Loucy (cell line): Measurements from ENCODE around the gene EME1.
A peak's percentile ranks its signal among the peaks of the same experiment; 100 is the strongest.

Source experiments
- H2AFZ ChIP-seq: fragments of 200-600 bp; sonication (generic); 2 replicates; pipeline ENCODE4 v1.6.0; 2016; ENCODE audit warnings: antibody characterized with exemption, mild to moderate bottlenecking, low read length, moderate library complexity
- H3F3A ChIP-seq: fragments of 200-600 bp; 2 replicates; pipeline ENCODE4 v1.6.0; 2016; ENCODE audit warnings: antibody characterized with exemption, low read depth, mild to moderate bottlenecking
- H3K27me3 ChIP-seq: fragments of 200-600 bp; sonication (generic); 2 replicates; pipeline ENCODE4 v1.6.1; 2014; ENCODE audit warnings: low read length, mild to moderate bottlenecking; ENCODE audit not compliant: insufficient read depth, poor library complexity, severe bottlenecking
- H3K36me3 ChIP-seq: fragments of 200-600 bp; sonication (generic); 2 replicates; pipeline ENCODE4 v1.6.1; 2016; ENCODE audit warnings: low read length; ENCODE audit not compliant: insufficient read depth
- H3K4me1 ChIP-seq: fragments of 200-600 bp; sonication (generic); 2 replicates; pipeline ENCODE4 v1.5.1; 2014; ENCODE audit warnings: low read length, mild to moderate bottlenecking; ENCODE audit not compliant: insufficient read depth, poor library complexity, severe bottlenecking
- H3K4me2 ChIP-seq: fragments of 200-600 bp; sonication (generic); 2 replicates; pipeline ENCODE4 v1.6.0; 2014; ENCODE audit warnings: antibody characterized with exemption, low read length, low read depth, mild to moderate bottlenecking; ENCODE audit not compliant: poor library complexity, severe bottlenecking
- H3K4me3 ChIP-seq: fragments of 200-600 bp; sonication (generic); 2 replicates; pipeline ENCODE4 v1.5.1; 2014; ENCODE audit warnings: low read length, mild to moderate bottlenecking, mixed read lengths; ENCODE audit not compliant: poor library complexity, severe bottlenecking
- H3K79me2 ChIP-seq: fragments of 200-600 bp; sonication (generic); 2 replicates; pipeline ENCODE4 v1.6.1; 2014; ENCODE audit warnings: low read length; ENCODE audit not compliant: insufficient read depth
- H3K9ac ChIP-seq: fragments of 200-600 bp; sonication (generic); 2 replicates; pipeline ENCODE4 v1.6.0; 2014; ENCODE audit warnings: mild to moderate bottlenecking, low read depth, low read length, moderate library complexity; ENCODE audit not compliant: poor library complexity, severe bottlenecking
- H3K9me2 ChIP-seq: fragments of 200-600 bp; sonication (generic); replicated peaks from 2 replicates; pipeline ENCODE4 v1.6.1; 2016; ENCODE audit warnings: low read depth, low read length, mixed read lengths
- H3K9me3 ChIP-seq: fragments of 200-600 bp; sonication (generic); 2 replicates; pipeline ENCODE4 v1.6.1; 2014; ENCODE audit warnings: mild to moderate bottlenecking, antibody characterized with exemption, low read length, low read depth; ENCODE audit not compliant: insufficient read depth
- H4K20me1 ChIP-seq: fragments of 200-600 bp; sonication (generic); 2 replicates; pipeline ENCODE4 v1.6.0; 2014; ENCODE audit warnings: antibody characterized with exemption, low read length, mild to moderate bottlenecking; ENCODE audit not compliant: insufficient read depth, poor library complexity, severe bottlenecking
- CTCF ChIP-seq: fragments of 200-600 bp; sonication (generic); conservative IDR thresholded peaks from 2 replicates; pipeline ENCODE4 v1.5.1; 2014; ENCODE audit warnings: mild to moderate bottlenecking, antibody characterized with exemption, low read length
- EZH2phosphoT487 ChIP-seq: fragments of 200-600 bp; IDR thresholded peaks from 2 replicates; pipeline ENCODE4 v1.6.1; 2018; ENCODE audit warnings: antibody characterized with exemption, mild to moderate bottlenecking, moderate library complexity, borderline replicate concordance

Gene EME1

GRCh38 chr17:50379351-50380132 lies 6.5 kb downstream of the EME1 start:
- TF ChIP-seq CTCF (no peak), EZH2phosphoT487 (no peak)
- Histone ChIP-seq H3K36me3 (peaks cover 53% of the 10 kb centered on the region; the same call in 1 of the 2 replicates), H3K9ac (no peak overlapping the region), H3K4me3 (no peak overlapping the region), H3F3A (no peaks in the 10 kb centered on the region), H3K4me2 (no peak overlapping the region), H3K9me2 (no peaks in the 10 kb centered on the region), H3K9me3 (no peaks in the 10 kb centered on the region), H3K79me2 (no peaks in the 10 kb centered on the region), H4K20me1 (no peaks in the 10 kb centered on the region), H3K27me3 (no peaks in the 10 kb centered on the region), H2AFZ (no peak overlapping the region), H3K4me1 (no peaks in the 10 kb centered on the region)

- Histone ChIP-seq H3K4me2 (no peak overlapping the region), H3K9me2 (no peaks in the 10 kb centered on the region), H3F3A (no peaks in the 10 kb centered on the region), H3K79me2 (no peaks in the 10 kb centered on the region), H3K4me1 (no peaks in the 10 kb centered on the region), H3K36me3 (peaks cover 64% of the 10 kb centered on the region; the same call in 1 of the 2 replicates), H4K20me1 (no peaks in the 10 kb centered on the region), H3K9ac (no peak overlapping the region), H2AFZ (no peak overlapping the region), H3K9me3 (no peaks in the 10 kb centered on the region), H3K27me3 (no peaks in the 10 kb centered on the region), H3K4me3 (no peak overlapping the region)
- TF ChIP-seq CTCF (peak; percentile 38), EZH2phosphoT487 (no peak)
Measured at GRCh38 chr17:50380369-50381259, 7.6 kb downstream of the EME1 start.

- Histone ChIP-seq H3K4me2 (no peak overlapping the region), H3K27me3 (no peaks in the 10 kb centered on the region), H3K36me3 (peaks cover 71% of the 10 kb centered on the region; the same call in 1 of the 2 replicates), H3K4me3 (no peak overlapping the region), H2AFZ (no peak overlapping the region), H4K20me1 (no peaks in the 10 kb centered on the region), H3K79me2 (no peaks in the 10 kb centered on the region), H3F3A (no peaks in the 10 kb centered on the region), H3K9ac (no peak overlapping the region), H3K9me2 (no peaks in the 10 kb centered on the region), H3K9me3 (no peaks in the 10 kb centered on the region), H3K4me1 (no peaks in the 10 kb centered on the region)
- TF ChIP-seq CTCF = 0 out of 2 replicates have a peak, but pooled peaks have one; percentile 3
- TF ChIP-seq EZH2phosphoT487 = no peak
Measured at GRCh38 chr17:50381260-50381815, 8.3 kb downstream of the EME1 start.
